ENCODE data around the gene ANGPTL8.

Gene ANGPTL8

GRCh38 chr19:11239377-11240000 is at the start of gene ANGPTL8:
Gene ANGPTL8 (plus strand): TSS chr19:11239619. CDS start chr19:11239638, 19 bp downstream.
- H3K4me3 ChIP-seq (ENCODE audit: low read length) = no peak within 1 kb of the TSS
- H3K36me3 ChIP-seq (ENCODE audit: control insufficient read depth, insufficient read depth, low read length) = no peaks in the 10 kb centered on the region
- H3K9me3 ChIP-seq (ENCODE audit: control insufficient read depth, low read length) = no peaks in the 10 kb centered on the region
- no peaks in the 10 kb centered on the region for H3K27me3 ChIP-seq (ENCODE audit: control insufficient read depth, insufficient read depth, low read length)
- peaks cover 9% of the 10 kb centered on the region for H3K4me1 ChIP-seq (ENCODE audit: control insufficient read depth, insufficient read depth, low read length)
- no peak within 1 kb of the TSS for H3K9ac ChIP-seq (ENCODE audit: low read length)

GRCh38 chr19:11190501-11190900 is 48.9 kb upstream of the ANGPTL8 start:
- H3K9ac ChIP-seq (ENCODE audit: low read length) = no peak overlapping the region
- no peak overlapping the region for H3K4me3 ChIP-seq (ENCODE audit: low read length)
- H3K9me3 ChIP-seq (ENCODE audit: control insufficient read depth, low read length) = no peaks in the 10 kb centered on the region
- H3K4me1 ChIP-seq (ENCODE audit: control insufficient read depth, insufficient read depth, low read length) = peaks cover 62% of the 10 kb centered on the region
- peaks cover 3% of the 10 kb centered on the region for H3K36me3 ChIP-seq (ENCODE audit: control insufficient read depth, insufficient read depth, low read length)
- H3K27me3 ChIP-seq (ENCODE audit: control insufficient read depth, insufficient read depth, low read length) = no peaks in the 10 kb centered on the region

GRCh38 chr19:11191273-11191755 is 48.1 kb upstream of the ANGPTL8 start:
- Histone ChIP-seq H3K4me3 (ENCODE audit: low read length) (no peak overlapping the region), H3K9ac (ENCODE audit: low read length) (no peak overlapping the region), H3K27me3 (ENCODE audit: control insufficient read depth, insufficient read depth, low read length) (no peaks in the 10 kb centered on the region), H3K4me1 (ENCODE audit: control insufficient read depth, insufficient read depth, low read length) (peaks cover 60% of the 10 kb centered on the region), H3K36me3 (ENCODE audit: control insufficient read depth, insufficient read depth, low read length) (peaks cover 3% of the 10 kb centered on the region), H3K9me3 (ENCODE audit: control insufficient read depth, low read length) (no peaks in the 10 kb centered on the region)

- H3K27me3 ChIP-seq (ENCODE audit: control insufficient read depth, insufficient read depth, low read length) = no peaks in the 10 kb centered on the region
- H3K9me3 ChIP-seq (ENCODE audit: control insufficient read depth, low read length) = no peaks in the 10 kb centered on the region
- H3K4me3 ChIP-seq (ENCODE audit: low read length) = no peak overlapping the region
- H3K9ac ChIP-seq (ENCODE audit: low read length) = no peak overlapping the region
- H3K4me1 ChIP-seq (ENCODE audit: control insufficient read depth, insufficient read depth, low read length) = peaks cover 62% of the 10 kb centered on the region
- H3K36me3 ChIP-seq (ENCODE audit: control insufficient read depth, insufficient read depth, low read length) = peaks cover 3% of the 10 kb centered on the region
Observed at GRCh38 chr19:11191934-11192333, 47.5 kb upstream of the ANGPTL8 start.

GRCh38 chr19:11192957-11193939 is 46.2 kb upstream of the ANGPTL8 start:
- Histone ChIP-seq H3K9me3 (ENCODE audit: control insufficient read depth, low read length) (no peaks in the 10 kb centered on the region), H3K27me3 (ENCODE audit: control insufficient read depth, insufficient read depth, low read length) (no peaks in the 10 kb centered on the region), H3K4me3 (ENCODE audit: low read length) (no peak overlapping the region), H3K4me1 (ENCODE audit: control insufficient read depth, insufficient read depth, low read length) (peaks cover 58% of the 10 kb centered on the region), H3K9ac (ENCODE audit: low read length) (no peak overlapping the region), H3K36me3 (ENCODE audit: control insufficient read depth, insufficient read depth, low read length) (peaks cover 3% of the 10 kb centered on the region)

- no peak overlapping the region for H3K4me3 ChIP-seq (ENCODE audit: low read length)
- H3K9ac ChIP-seq (ENCODE audit: low read length) = no peak overlapping the region
- H3K9me3 ChIP-seq (ENCODE audit: control insufficient read depth, low read length) = no peaks in the 10 kb centered on the region
- H3K27me3 ChIP-seq (ENCODE audit: control insufficient read depth, insufficient read depth, low read length) = no peaks in the 10 kb centered on the region
- H3K36me3 ChIP-seq (ENCODE audit: control insufficient read depth, insufficient read depth, low read length) = peaks cover 3% of the 10 kb centered on the region
- peaks cover 50% of the 10 kb centered on the region for H3K4me1 ChIP-seq (ENCODE audit: control insufficient read depth, insufficient read depth, low read length)
Observed at GRCh38 chr19:11194173-11194572, 45.2 kb upstream of the ANGPTL8 start.

GRCh38 chr19:11194656-11195558 is 44.5 kb upstream of the ANGPTL8 start:
- Histone ChIP-seq H3K36me3 (ENCODE audit: control insufficient read depth, insufficient read depth, low read length) (peaks cover 3% of the 10 kb centered on the region), H3K9ac (ENCODE audit: low read length) (peak overlapping the region; percentile 31), H3K4me3 (ENCODE audit: low read length) (peak overlapping the region; percentile 14), H3K4me1 (ENCODE audit: control insufficient read depth, insufficient read depth, low read length) (peaks cover 44% of the 10 kb centered on the region), H3K27me3 (ENCODE audit: control insufficient read depth, insufficient read depth, low read length) (no peaks in the 10 kb centered on the region), H3K9me3 (ENCODE audit: control insufficient read depth, low read length) (no peaks in the 10 kb centered on the region)

- Histone ChIP-seq H3K4me3 (ENCODE audit: low read length) (peak overlapping the region; percentile 14), H3K9me3 (ENCODE audit: control insufficient read depth, low read length) (no peaks in the 10 kb centered on the region), H3K4me1 (ENCODE audit: control insufficient read depth, insufficient read depth, low read length) (peaks cover 40% of the 10 kb centered on the region), H3K36me3 (ENCODE audit: control insufficient read depth, insufficient read depth, low read length) (peaks cover 3% of the 10 kb centered on the region), H3K27me3 (ENCODE audit: control insufficient read depth, insufficient read depth, low read length) (no peaks in the 10 kb centered on the region), H3K9ac (ENCODE audit: low read length) (peak overlapping the region; percentile 31)
Observed at GRCh38 chr19:11195681-11196080, 43.7 kb upstream of the ANGPTL8 start.

GRCh38 chr19:11196406-11197287 is 42.8 kb upstream of the ANGPTL8 start:
- no peaks in the 10 kb centered on the region for H3K27me3 ChIP-seq (ENCODE audit: control insufficient read depth, insufficient read depth, low read length)
- H3K9ac ChIP-seq (ENCODE audit: low read length) = peak overlapping the region; percentile 87
- peaks cover 32% of the 10 kb centered on the region for H3K4me1 ChIP-seq (ENCODE audit: control insufficient read depth, insufficient read depth, low read length)

GRCh38 chr19:11197291-11198174 is 41.9 kb upstream of the ANGPTL8 start, which contains the start of gene KANK2:
Gene KANK2 (minus strand): TSS chr19:11197545. CDS start chr19:11194511, 3,034 bp downstream.
- Histone ChIP-seq H3K36me3 (ENCODE audit: control insufficient read depth, insufficient read depth, low read length) (no peaks in the 10 kb centered on the region), H3K9ac (ENCODE audit: low read length) (peak within 1 kb of the TSS; percentile 87), H3K27me3 (ENCODE audit: control insufficient read depth, insufficient read depth, low read length) (no peaks in the 10 kb centered on the region), H3K4me3 (ENCODE audit: low read length) (peak within 1 kb of the TSS; percentile 28), H3K4me1 (ENCODE audit: control insufficient read depth, insufficient read depth, low read length) (peaks cover 28% of the 10 kb centered on the region), H3K9me3 (ENCODE audit: control insufficient read depth, low read length) (no peaks in the 10 kb centered on the region)

More at GRCh38 chr19:11196406-11197287, 42.8 kb upstream of the ANGPTL8 start:
- Histone ChIP-seq H3K36me3 (ENCODE audit: control insufficient read depth, insufficient read depth, low read length) (peaks cover 3% of the 10 kb centered on the region), H3K4me3 (ENCODE audit: low read length) (peak overlapping the region; percentile 28), H3K9me3 (ENCODE audit: control insufficient read depth, low read length) (no peaks in the 10 kb centered on the region)

All from mucosa of stomach (tissue), 1 donor.